BE2C (cell line): ENCODE measurements around the gene PRKN.

Source experiments
- DNase-seq: peaks from one replicate; pipeline ENCODE4 v3.0.0-alpha.2; 2020
- H3K27me3 ChIP-seq: fragments of 250-450 bp; sonication (Bioruptor Pico); 2 replicates; pipeline ENCODE4 v1.5.1; 2020; ENCODE audit warnings: mild to moderate bottlenecking
- H3K36me3 ChIP-seq: fragments of 250-450 bp; sonication (Bioruptor Pico); 2 replicates; pipeline ENCODE4 v1.5.1; 2020; ENCODE audit warnings: mild to moderate bottlenecking
- H3K4me1 ChIP-seq: fragments of 250-450 bp; sonication (Bioruptor Pico); 2 replicates; pipeline ENCODE4 v1.5.1; 2020
- H3K4me3 ChIP-seq: 2 replicates; pipeline ENCODE4 v1.5.1; 2011; ENCODE audit warnings: low read depth, low read length
- H3K9me3 ChIP-seq: fragments of 250-450 bp; sonication (Bioruptor Pico); 2 replicates; pipeline ENCODE4 v1.5.1; 2020
- TF ChIP-seq, protein P1 (sequence below): IDR thresholded peaks from 2 replicates; pipeline ENCODE4 v1.5.1; 2012; ENCODE audit warnings: mild to moderate bottlenecking, low read depth, low read length

PRKN gene

GRCh38 chr6:161359618-161359945 is 1368.0 kb downstream of the PRKN start:
- no peak for DNase-seq
- no peaks in the 10 kb centered on the region; the same call in 1 of the 2 replicates for H3K9me3 ChIP-seq
- H3K27me3 ChIP-seq = no peaks in the 10 kb centered on the region
- peaks cover 2% of the 10 kb centered on the region; the same call in 1 of the 2 replicates for H3K4me1 ChIP-seq
- H3K36me3 ChIP-seq = no peaks in the 10 kb centered on the region
- TF ChIP-seq, protein P1, sequence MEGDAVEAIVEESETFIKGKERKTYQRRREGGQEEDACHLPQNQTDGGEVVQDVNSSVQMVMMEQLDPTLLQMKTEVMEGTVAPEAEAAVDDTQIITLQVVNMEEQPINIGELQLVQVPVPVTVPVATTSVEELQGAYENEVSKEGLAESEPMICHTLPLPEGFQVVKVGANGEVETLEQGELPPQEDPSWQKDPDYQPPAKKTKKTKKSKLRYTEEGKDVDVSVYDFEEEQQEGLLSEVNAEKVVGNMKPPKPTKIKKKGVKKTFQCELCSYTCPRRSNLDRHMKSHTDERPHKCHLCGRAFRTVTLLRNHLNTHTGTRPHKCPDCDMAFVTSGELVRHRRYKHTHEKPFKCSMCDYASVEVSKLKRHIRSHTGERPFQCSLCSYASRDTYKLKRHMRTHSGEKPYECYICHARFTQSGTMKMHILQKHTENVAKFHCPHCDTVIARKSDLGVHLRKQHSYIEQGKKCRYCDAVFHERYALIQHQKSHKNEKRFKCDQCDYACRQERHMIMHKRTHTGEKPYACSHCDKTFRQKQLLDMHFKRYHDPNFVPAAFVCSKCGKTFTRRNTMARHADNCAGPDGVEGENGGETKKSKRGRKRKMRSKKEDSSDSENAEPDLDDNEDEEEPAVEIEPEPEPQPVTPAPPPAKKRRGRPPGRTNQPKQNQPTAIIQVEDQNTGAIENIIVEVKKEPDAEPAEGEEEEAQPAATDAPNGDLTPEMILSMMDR = no peak
- no peak overlapping the region for H3K4me3 ChIP-seq

DNA sequence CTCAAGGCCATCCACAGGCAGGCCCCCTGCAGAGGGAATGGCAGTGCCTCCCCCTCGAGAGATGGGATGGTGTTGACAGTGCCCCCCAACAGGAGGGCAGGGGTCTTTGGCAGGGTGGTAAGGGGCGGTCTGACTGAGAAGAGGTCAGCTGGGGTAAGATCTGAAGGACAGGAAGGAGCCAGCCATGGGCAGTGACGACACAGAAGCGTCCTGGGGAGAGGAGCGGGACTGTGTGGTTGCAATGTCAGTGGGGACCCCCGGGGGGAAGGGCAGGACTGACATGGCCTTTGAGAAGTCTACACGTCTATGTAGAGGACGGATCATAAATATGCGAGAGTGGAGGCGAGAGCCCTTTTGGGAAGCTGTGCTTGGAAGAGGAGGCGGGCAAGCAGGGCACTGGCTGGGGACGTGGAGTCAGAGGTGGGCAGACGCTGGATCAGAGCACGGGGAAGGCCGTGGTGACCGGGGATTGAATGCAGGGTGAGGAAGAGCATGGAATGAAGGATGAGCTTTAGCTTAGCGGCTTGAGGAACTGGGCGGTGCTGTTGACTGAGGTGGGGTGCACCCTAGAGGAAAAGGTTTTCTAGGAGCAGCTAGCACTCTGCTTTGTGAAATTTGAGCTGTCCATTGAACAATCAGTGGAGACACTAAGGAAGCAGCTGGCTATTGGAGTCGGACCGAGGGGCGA is 1371.3 kb downstream of the PRKN start:
- Histone ChIP-seq H3K36me3 (no peaks in the 10 kb centered on the region), H3K9me3 (no peaks in the 10 kb centered on the region), H3K4me3 (no peak overlapping the region), H3K4me1 (peaks cover 2% of the 10 kb centered on the region; the same call in 1 of the 2 replicates), H3K27me3 (no peaks in the 10 kb centered on the region)
- TF ChIP-seq, protein P1 = no peak
- DNase-seq = no peak

- no peaks in the 10 kb centered on the region for H3K36me3 ChIP-seq
- H3K4me1 ChIP-seq = peaks cover 2% of the 10 kb centered on the region; the same call in 1 of the 2 replicates
- H3K27me3 ChIP-seq = no peaks in the 10 kb centered on the region
- TF ChIP-seq, protein P1 = no peak
- no peaks in the 10 kb centered on the region for H3K9me3 ChIP-seq
- no peak overlapping the region for H3K4me3 ChIP-seq
- no peak for DNase-seq
Observed at GRCh38 chr6:161355696-161356095, 1371.9 kb downstream of the PRKN start.

DNA sequence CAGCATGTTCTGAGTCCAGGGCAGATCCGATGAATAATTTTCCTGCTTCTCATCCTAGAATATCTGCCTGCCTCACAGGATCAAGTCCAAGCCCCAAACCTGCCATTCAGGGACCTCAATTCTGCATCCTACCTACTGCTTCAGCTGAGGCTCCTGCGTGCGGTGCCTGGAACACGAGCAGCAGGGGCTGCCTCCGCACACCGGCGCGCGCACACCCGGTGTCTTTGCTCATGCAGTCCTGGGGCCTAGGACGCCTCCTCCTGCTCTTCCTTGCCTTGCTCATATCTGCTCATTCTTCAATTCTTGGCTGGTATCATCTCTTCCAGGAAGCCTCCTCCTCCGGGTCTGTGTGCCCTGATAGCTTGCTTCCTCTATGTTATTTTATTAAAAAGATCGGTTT is 1372.6 kb downstream of the PRKN start:
- no peak for DNase-seq

GRCh38 chr6:161354276-161354840 is 1373.2 kb downstream of the PRKN start:
- Histone ChIP-seq H3K4me3 (no peak overlapping the region), H3K9me3 (no peaks in the 10 kb centered on the region), H3K36me3 (no peaks in the 10 kb centered on the region), H3K4me1 (peaks cover 1% of the 10 kb centered on the region; the same call in 1 of the 2 replicates), H3K27me3 (no peaks in the 10 kb centered on the region)
- TF ChIP-seq, protein P1 = no peak
- DNase-seq = no peak

More for the DNA sequence above, 1372.6 kb downstream of the PRKN start:
- Histone ChIP-seq H3K27me3 (no peaks in the 10 kb centered on the region), H3K4me1 (peaks cover 2% of the 10 kb centered on the region; the same call in 1 of the 2 replicates), H3K36me3 (no peaks in the 10 kb centered on the region), H3K4me3 (no peak overlapping the region), H3K9me3 (no peaks in the 10 kb centered on the region)
- TF ChIP-seq, protein P1 = no peak

GRCh38 chr6:161353208-161353613 is 1374.4 kb downstream of the PRKN start:
- TF ChIP-seq, protein P1 = peak; percentile 55
- DNase-seq = peak; percentile 59
- Histone ChIP-seq H3K4me1 (no peaks in the 10 kb centered on the region), H3K27me3 (no peaks in the 10 kb centered on the region), H3K36me3 (no peaks in the 10 kb centered on the region), H3K9me3 (no peaks in the 10 kb centered on the region), H3K4me3 (no peak overlapping the region)
